OCI-LY3 (cell line): ENCODE results near the gene SIL1.

Experiments used
- CTCF ChIP-seq: fragments of 200-600, 300-600 bp; sonication (generic); IDR thresholded peaks from 2 replicates; pipeline ENCODE4 v1.5.1; 2014; ENCODE audit warnings: antibody characterized with exemption, low read length, low read depth
- EZH2phosphoT487 ChIP-seq: fragments of 200-600 bp; shearing (Covaris generic); IDR thresholded peaks from 2 replicates; pipeline ENCODE4 v1.6.1; 2018; ENCODE audit warnings: antibody characterized with exemption, mixed run types, low read depth

- TF ChIP-seq CTCF (no peak), EZH2phosphoT487 (no peak)
These were observed 261.2 kb downstream of the SIL1 start for GRCh38 chr5:138936968-138937345.
